Measurements from ENCODE around the gene HSD17B2.

The HSD17B2 gene

DNA sequence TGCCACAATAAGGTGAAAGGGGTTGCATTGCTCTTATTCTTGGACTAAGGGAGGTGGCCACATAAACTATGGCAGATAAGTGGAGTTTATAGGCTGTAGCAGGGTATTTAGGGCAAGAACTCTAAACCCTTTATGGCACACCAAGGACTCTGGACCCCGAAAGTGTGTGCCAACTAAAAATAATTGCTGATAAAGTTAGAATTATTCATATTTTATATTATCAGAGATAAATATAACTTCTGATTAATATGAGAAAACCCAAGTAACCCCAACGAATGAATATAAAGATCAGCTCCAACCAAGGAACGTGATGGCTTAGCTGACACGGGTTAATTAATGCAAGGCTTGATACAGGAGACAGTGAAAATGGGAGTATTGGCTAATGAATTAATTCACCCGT lies 15.0 kb upstream of the HSD17B2 start:
- DNase-seq = no peak

DNA sequence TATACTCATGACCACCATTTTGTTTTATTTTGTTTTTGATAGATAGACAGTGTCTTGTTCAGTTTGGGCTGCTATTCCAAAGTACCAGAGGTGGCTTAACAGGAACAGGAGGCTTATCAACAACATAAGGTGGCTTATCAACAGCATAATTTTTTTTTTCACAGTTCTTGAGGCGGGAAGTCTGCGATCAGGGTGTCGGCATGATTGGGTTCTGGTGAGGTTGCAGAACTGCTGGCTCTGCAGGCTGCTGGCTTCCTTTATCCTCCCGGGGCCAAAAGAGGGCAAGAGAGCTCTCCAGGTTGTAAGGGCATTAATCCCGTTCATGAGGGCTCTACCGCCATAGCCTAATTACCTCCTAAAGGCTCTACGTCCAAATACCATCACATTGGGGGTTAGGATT lies 11.8 kb upstream of the HSD17B2 start:
- DNase-seq = no peak

- no peak for DNase-seq
Observed at GRCh38 chr16:82024316-82024715, 10.7 kb upstream of the HSD17B2 start.

GRCh38 chr16:82024883-82025282 lies 10.2 kb upstream of the HSD17B2 start:
- DNase-seq = no peak

- DNase-seq = no peak
Observed at GRCh38 chr16:82027629-82028064, 7.4 kb upstream of the HSD17B2 start.

DNA sequence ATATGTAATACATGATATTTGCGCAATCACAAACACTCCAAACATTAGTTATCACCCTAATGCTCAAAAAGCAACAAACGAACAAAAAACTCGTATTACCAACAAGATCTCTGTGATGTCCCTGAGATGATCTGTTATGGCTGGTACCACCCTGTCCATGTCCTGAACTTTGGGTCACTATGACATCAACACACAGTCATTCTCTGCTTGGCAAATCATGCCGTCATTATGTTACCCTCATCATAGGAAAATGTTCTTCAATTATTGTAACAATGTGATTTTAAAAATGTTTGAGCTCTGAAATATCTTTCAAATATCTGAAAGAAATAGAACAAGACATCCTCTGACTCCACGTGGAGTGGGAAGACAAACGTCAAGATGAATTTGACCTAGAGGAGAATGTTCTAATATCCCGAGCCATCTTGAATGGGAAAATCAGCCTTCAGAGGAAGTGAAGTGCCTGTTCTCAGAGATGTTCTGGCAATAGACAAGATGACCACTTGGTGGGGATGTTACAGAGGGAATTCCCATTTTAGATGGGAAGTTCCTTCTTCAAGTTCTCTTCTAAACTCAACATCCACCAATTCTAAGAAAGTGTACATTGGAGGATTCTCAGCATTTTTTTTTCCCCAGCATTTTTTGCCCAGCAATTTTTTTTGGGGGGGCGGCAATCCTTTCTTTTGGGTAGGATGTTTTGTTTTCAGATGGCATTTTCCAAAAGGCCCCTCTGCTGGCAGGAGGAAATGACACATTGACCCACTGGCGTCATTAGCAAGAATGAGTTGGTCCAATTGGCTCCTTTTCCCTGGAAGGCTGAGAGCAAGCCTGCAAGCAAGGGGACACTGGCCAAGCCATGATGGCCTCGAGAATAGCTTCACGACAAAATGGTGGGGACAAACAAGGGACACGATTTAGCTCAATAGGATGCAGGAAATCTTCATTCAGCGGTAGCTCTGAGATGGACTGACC lies 3.7 kb upstream of the HSD17B2 start:
- peak; percentile 65 for DNase-seq

- no peak for DNase-seq
Observed at GRCh38 chr16:82033006-82033405, 2.0 kb upstream of the HSD17B2 start.

- no peak for DNase-seq
Observed at GRCh38 chr16:82033683-82034300, 1.3 kb upstream of the HSD17B2 start.

- DNase-seq = no peak
Observed at GRCh38 chr16:82037251-82037650, 2.2 kb downstream of the HSD17B2 start.

- DNase-seq = no peak
Observed at GRCh38 chr16:82037666-82038065, 2.6 kb downstream of the HSD17B2 start.

GRCh38 chr16:82040296-82040695 lies 5.2 kb downstream of the HSD17B2 start:
- DNase-seq = no peak

GRCh38 chr16:82041542-82041941 lies 6.5 kb downstream of the HSD17B2 start:
- DNase-seq = no peak

DNA sequence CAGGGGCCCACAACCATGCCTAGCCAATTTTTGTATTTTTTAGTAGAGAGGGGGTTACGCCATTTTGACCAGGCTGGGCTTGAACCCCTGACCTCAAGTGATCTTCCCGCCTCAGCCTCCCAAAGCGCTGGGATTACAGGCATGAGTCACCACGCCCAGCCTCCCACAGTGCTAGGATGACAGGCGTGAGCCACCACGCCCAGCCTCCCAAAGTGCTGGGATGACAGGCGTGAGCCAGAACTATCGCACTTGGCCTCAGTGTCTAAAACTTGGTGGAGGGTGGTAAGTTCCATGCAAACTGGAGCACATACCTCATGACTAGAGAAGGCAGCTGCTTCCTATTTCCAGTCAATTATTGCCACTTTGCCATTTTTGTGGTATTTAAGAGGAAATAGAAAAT lies 7.1 kb downstream of the HSD17B2 start:
- DNase-seq = no peak

- DNase-seq = no peak
Observed at GRCh38 chr16:82042846-82043245, 7.8 kb downstream of the HSD17B2 start.

GRCh38 chr16:82043680-82044584 lies 8.9 kb downstream of the HSD17B2 start:
- no peak for DNase-seq

DNA sequence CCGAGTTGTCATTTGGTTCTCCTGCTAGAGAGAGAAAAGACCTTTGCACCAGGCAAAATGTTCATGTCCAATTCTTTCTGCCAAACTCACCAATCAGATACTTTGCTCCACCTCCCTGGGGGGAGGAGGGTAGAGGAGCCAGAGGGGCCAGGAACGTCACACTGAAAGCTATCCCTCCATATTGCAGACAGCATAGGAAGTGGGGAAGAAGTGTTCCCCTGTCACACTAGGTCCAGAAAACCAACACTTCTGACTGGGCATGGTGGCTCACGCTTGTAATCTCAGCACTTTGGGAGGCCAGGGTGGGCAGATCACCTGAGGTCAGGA lies 9.5 kb downstream of the HSD17B2 start:
- DNase-seq = no peak

GRCh38 chr16:82045465-82045864 lies 10.4 kb downstream of the HSD17B2 start:
- no peak for DNase-seq

- no peak for DNase-seq
Observed at GRCh38 chr16:82046541-82046940, 11.5 kb downstream of the HSD17B2 start.

GRCh38 chr16:82046941-82047340 lies 11.9 kb downstream of the HSD17B2 start:
- DNase-seq = no peak

DNA sequence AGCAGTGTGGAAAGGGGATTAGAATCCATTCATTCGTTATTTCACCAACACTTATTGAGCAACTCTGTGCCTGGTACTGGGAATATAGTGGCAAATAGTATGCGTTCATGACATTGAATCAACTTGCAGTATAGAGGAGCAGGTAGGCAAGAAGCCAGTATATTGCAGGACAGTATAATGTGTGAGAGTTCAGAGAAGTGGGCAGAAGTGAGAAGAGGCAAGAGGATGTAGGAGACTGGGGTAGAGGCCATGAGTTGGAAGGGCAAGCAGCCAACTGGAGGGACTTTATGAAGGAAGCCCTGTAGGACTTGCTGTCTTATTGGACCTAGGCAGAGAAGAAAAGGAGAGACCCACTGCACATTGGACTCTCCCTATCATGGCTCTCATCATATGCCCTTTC lies 12.3 kb downstream of the HSD17B2 start:
- DNase-seq = no peak

GRCh38 chr16:82047787-82048186 lies 12.7 kb downstream of the HSD17B2 start:
- no peak for DNase-seq

GRCh38 chr16:82049484-82049883 lies 14.4 kb downstream of the HSD17B2 start:
- DNase-seq = no peak

- DNase-seq = no peak
Observed at GRCh38 chr16:82050506-82050905, 15.5 kb downstream of the HSD17B2 start.
